ENCODE results near the gene TGIF1. TPM values are rescaled to one million over a fixed set of nuclear protein-coding genes. Genes with fewer than 3 reads are reported as not detected.

The TGIF1 gene
- polyA plus RNA-seq, 3 donors = 32.2 to 109 (median 39.8) TPM

DNA sequence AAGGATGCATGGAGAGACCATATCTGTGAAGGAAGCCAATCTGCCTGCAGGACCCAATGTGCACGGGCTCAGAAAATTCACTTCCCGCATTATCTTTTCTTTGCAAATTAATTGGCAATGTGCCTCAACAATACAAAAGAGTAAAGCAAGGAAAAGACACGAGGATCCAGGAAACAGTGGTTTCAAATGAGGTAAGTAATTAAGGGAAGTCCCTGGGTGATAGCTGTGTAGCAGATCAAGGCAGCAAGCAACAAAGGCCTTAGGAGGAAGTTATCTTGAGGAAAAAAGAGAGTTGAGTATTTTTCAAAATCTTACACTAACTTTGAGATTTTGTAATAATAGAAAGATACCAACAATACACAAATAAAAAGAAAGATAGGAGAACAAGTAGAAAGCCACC is 44.3 kb upstream of the TGIF1 start:
- H4K20me1 ChIP-seq (ENCODE audit: insufficient read depth, low read length) = no peaks in the 10 kb centered on the region
- whole genome bisulfite sequencing (ENCODE audit: insufficient coverage) = no CpG with 5 or more reads among the region's 3 CpGs
- no peaks in the 10 kb centered on the region for H3K27me3 ChIP-seq (ENCODE audit: control insufficient read depth in 2 of 2, insufficient read depth in 2 of 2, low read length in 2 of 2)
- TF ChIP-seq, protein P1, sequence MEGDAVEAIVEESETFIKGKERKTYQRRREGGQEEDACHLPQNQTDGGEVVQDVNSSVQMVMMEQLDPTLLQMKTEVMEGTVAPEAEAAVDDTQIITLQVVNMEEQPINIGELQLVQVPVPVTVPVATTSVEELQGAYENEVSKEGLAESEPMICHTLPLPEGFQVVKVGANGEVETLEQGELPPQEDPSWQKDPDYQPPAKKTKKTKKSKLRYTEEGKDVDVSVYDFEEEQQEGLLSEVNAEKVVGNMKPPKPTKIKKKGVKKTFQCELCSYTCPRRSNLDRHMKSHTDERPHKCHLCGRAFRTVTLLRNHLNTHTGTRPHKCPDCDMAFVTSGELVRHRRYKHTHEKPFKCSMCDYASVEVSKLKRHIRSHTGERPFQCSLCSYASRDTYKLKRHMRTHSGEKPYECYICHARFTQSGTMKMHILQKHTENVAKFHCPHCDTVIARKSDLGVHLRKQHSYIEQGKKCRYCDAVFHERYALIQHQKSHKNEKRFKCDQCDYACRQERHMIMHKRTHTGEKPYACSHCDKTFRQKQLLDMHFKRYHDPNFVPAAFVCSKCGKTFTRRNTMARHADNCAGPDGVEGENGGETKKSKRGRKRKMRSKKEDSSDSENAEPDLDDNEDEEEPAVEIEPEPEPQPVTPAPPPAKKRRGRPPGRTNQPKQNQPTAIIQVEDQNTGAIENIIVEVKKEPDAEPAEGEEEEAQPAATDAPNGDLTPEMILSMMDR (IDR thresholded peaks at IDR 0.05) = no peak
- Mint-ChIP-seq H3K4me1 (peaks cover 18% of the 10 kb centered on the region), H3K36me3 (no peaks in the 10 kb centered on the region), H3K27ac (peak overlapping the region in 3 of 7 donors; percentile 1 to 57 (median 55)), H3K9me3 (peaks cover 0 to 2% (median 0%) of the 10 kb centered on the region in 7 donors), H3K27me3 (ENCODE audit: low read depth in 3 of 3) (peaks cover 0 to 4% (median 0%) of the 10 kb centered on the region in 3 donors), H3K4me3 (no peak overlapping the region)
- peak; percentile 28 to 61 (median 56) for DNase-seq
- H2AFZ ChIP-seq (ENCODE audit: insufficient read depth, low read depth, low read length, poor library complexity, severe bottlenecking) = no peak overlapping the region
- H3K79me2 ChIP-seq (ENCODE audit: insufficient read depth, low read length) = no peaks in the 10 kb centered on the region
- H3K27ac ChIP-seq (ENCODE audit: low read depth in 1 of 2, low read length in 2 of 2) = no peak overlapping the region
- H3K4me2 ChIP-seq (replicated peaks; ENCODE audit: extremely low read depth, low read length, poor library complexity, severe bottlenecking) = no peak overlapping the region
- H3K4me3 ChIP-seq (replicated peaks in 1 of 3; ENCODE audit: low read depth in 2 of 3, low read length in 3 of 3) = no peak overlapping the region
- peaks cover 15 to 16% of the 10 kb centered on the region in 2 donors for H3K4me1 ChIP-seq (ENCODE audit: control insufficient read depth in 1 of 2, insufficient read depth in 2 of 2, low read length in 2 of 2)
- no peaks in the 10 kb centered on the region for H3K9me3 ChIP-seq (replicated peaks in 1 of 2; ENCODE audit: control insufficient read depth in 1 of 2, insufficient read depth in 1 of 2, low read length in 2 of 2)
- intact Hi-C loops (cut with micrococcal nuclease) = no loop called here
- no peak overlapping the region for H3K9ac ChIP-seq (ENCODE audit: insufficient read depth, low read length, poor library complexity, severe bottlenecking)
- no peaks in the 10 kb centered on the region for H3K36me3 ChIP-seq (replicated peaks in 1 of 2; ENCODE audit: control insufficient read depth in 1 of 2, insufficient read depth in 2 of 2, low read length in 2 of 2)

DNA sequence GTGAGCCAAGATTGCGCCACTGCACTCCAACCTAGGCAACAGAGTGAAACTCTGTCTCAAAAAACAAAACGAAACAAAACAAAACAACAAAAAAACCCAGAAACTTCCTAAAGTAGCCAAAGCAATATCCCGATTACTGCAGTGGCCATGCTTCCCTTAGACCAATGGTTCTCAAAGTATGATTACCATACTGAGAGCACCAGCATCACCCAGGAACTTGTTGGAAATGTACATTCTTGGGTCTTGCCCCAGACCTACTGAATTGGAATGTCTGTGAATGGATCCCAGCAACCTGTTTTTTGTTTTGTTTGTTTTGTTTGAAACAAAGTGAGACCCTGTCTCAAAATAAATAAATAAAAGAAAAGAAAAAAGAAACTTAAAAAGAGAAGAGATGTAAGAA is 41.9 kb upstream of the TGIF1 start:
- Mint-ChIP-seq H3K27me3 (ENCODE audit: low read depth in 3 of 3) (peaks cover 5 to 13% (median 7%) of the 10 kb centered on the region in 3 donors), H3K27ac (no peak overlapping the region), H3K4me1 (peaks cover 24% of the 10 kb centered on the region), H3K4me3 (no peak overlapping the region), H3K36me3 (no peaks in the 10 kb centered on the region), H3K9me3 (peaks cover 0 to 4% (median 0%) of the 10 kb centered on the region in 7 donors)
- 100% methylated on average over 3 of the region's 3 CpGs for WGBS (ENCODE audit: insufficient coverage)
- Histone ChIP-seq H3K4me3 (replicated peaks in 1 of 3; ENCODE audit: low read depth in 2 of 3, low read length in 3 of 3) (no peak overlapping the region), H4K20me1 (ENCODE audit: insufficient read depth, low read length) (no peaks in the 10 kb centered on the region), H3K36me3 (replicated peaks in 1 of 2; ENCODE audit: control insufficient read depth in 1 of 2, insufficient read depth in 2 of 2, low read length in 2 of 2) (no peaks in the 10 kb centered on the region), H3K4me2 (replicated peaks; ENCODE audit: extremely low read depth, low read length, poor library complexity, severe bottlenecking) (no peak overlapping the region), H3K27ac (ENCODE audit: low read depth in 1 of 2, low read length in 2 of 2) (no peak overlapping the region), H3K9me3 (replicated peaks in 1 of 2; ENCODE audit: control insufficient read depth in 1 of 2, insufficient read depth in 1 of 2, low read length in 2 of 2) (no peaks in the 10 kb centered on the region), H3K27me3 (ENCODE audit: control insufficient read depth in 2 of 2, insufficient read depth in 2 of 2, low read length in 2 of 2) (no peaks in the 10 kb centered on the region), H3K79me2 (ENCODE audit: insufficient read depth, low read length) (no peaks in the 10 kb centered on the region), H3K4me1 (ENCODE audit: control insufficient read depth in 1 of 2, insufficient read depth in 2 of 2, low read length in 2 of 2) (peaks cover 18 to 23% of the 10 kb centered on the region in 2 donors), H3K9ac (ENCODE audit: insufficient read depth, low read length, poor library complexity, severe bottlenecking) (no peak overlapping the region), H2AFZ (ENCODE audit: insufficient read depth, low read depth, low read length, poor library complexity, severe bottlenecking) (no peak overlapping the region)
- no peak for DNase-seq
- TF ChIP-seq, protein P1 (IDR thresholded peaks at IDR 0.05) = no peak
- intact Hi-C loops (cut with micrococcal nuclease) = no loop called here

All from CD14-positive monocyte (primary cell).